Sciatic nerve (tissue), 2 donors: ENCODE results near the gene APOBEC2. TPM values are rescaled to one million over a fixed set of nuclear protein-coding genes. Genes with fewer than 3 reads are reported as not detected.

Experiments used
- ATAC-seq: fragments of 200-7000 bp; cut with Tn5 transposase; one replicate; pipeline ENCODE4 v1.9.1; 2020; ENCODE audit warnings: mild to moderate bottlenecking, moderate library complexity
- DNase-seq: peaks from one replicate; pipeline ENCODE4 v3.0.0-alpha.2; 2020; ENCODE audit warnings: low spot score
- intact Hi-C: fragments of 100-400 bp; cut with DNase I; formaldehyde crosslinking; loops from one replicate; pipeline ENCODE4 v1.14.2; 2022
- total RNA-seq: library from RNA; stranded (reverse); fragmentation: NEBNext Ultra II Directional; extraction: Animal tissue kit (Norgen Biotek cat#: 25700); gene quantifications from one replicate; pipeline ENCODE4 v1.2.1, GENCODE V29; 2021
- donor health status: DM: no; HTN: no; CAD: no.
- donor health status: DM: no; HTN: no; CAD: no.

APOBEC2 gene
- total RNA-seq, 1 donor from 2014 or later = not detected

DNA sequence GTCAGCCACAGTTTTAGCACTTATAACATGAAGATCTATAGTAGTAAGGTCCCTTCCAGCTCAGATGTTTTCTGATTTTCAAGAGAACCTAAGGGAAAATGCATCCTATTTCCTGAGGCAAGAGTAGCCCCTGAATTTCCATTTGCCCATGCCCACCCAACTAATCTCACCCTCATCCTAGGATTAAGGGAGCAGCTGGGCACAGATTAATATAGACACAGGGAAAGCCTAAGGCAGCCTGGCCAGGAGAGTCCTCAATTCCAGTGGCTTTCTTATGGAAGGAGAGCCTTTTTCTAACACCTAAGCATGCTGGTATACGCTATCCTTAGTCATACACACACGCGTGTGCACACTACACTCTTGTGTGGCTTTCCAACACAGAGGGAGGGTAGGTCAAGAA lies 1.5 kb downstream of the APOBEC2 start:
- ATAC-seq (no peak), DNase-seq (no peak)
- intact Hi-C loops = no loop called here

DNA sequence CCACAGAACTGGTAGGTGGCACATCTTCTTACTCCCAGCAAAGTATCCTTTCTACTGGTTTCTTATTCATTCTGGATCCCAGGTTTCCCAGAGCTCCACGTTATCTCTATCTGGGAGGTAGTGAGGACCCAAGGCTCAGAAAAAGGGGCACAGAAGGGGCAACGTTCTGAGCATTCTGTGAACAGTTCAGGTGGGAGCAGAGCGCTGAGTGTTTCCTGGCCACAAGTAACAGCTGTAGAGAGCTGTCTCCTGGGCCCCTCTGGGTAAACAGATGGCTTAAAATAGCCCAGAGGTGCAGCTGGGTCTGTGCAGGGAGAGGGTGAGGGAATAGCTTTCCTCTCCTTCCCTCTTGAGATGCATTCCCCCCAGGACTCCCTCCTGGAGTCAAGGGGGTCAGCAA lies 2.1 kb downstream of the APOBEC2 start:
- DNase-seq = no peak
- no peak for ATAC-seq
- intact Hi-C loops = no loop called here

DNA sequence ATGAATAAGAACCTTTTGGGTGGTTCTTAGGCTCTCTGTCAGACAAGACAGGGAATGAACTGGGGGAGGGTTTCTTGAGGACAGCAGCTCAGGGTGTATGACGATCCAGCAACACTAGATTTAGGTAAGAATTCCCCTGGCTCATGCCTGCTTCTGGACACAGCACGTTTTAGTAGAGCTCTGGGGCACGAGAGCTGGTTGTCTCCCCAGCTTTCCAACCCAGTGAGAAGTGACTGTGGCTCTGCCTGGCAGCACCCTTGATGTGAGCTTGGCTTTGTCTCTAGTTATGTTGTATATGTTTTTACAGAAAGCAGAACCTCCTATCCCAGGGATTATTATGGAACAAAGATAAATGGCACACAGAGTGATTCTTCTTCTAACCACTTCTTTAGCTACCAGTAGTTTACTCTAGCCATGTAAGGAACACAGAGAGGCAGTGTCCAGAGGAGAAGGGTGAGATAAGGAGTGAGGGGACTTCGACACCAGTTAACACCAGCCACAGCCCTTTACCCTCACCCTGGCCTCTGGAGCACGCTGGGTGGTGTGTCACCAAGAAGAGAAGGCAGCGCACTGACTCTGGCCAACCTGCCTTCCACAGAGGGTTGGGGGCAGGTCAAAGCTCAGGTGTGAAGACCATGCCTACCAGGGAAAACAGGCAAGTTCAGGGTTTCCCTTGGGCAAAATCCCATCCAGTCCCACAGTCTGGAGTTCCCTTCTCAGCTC lies 3.9 kb downstream of the APOBEC2 start:
- ATAC-seq (no peak), DNase-seq (no peak)
- intact Hi-C loops = no loop called here

DNA sequence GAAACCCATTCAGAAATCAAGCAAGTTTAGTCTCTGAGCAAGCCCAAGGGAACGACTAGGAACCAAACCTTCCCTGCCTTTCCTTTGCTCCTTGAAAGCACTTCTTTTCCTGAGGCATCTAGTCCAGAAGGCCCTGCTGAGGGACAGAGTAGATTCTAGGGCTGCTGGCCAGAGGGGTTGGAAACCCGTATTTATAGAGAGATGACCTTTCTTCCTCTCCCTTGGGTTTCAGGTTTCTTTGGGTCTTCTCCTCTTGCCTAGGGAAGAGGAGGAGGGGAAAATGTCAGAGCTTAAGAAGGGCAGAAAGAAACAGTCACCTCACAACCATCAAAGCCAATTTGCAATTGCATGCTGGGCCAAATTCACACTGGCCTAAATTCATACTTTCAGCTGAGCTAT lies 5.8 kb downstream of the APOBEC2 start:
- ATAC-seq (no peak), DNase-seq (no peak)
- intact Hi-C loops = no loop called here

DNA sequence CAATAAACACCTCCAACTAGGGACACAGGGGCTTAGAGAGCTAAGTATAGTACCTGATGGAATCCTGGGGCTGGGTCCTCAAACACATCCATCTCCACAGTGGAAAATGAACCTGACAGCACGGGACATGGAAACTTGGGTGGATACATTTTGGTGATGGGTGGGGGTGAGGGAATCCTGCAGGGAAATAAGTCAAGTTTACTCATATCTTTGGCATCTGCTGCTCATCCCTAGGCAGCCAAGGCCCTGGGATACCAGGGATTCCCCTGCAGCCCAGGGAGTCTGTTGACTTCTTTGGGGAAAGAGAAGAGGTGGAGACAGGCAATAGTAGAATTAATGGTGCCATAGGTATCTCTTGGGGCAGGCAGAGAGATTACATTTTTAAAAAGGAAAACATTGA lies 6.6 kb downstream of the APOBEC2 start:
- intact Hi-C loops = no loop called here
- DNase-seq (no peak), ATAC-seq (no peak)

DNA sequence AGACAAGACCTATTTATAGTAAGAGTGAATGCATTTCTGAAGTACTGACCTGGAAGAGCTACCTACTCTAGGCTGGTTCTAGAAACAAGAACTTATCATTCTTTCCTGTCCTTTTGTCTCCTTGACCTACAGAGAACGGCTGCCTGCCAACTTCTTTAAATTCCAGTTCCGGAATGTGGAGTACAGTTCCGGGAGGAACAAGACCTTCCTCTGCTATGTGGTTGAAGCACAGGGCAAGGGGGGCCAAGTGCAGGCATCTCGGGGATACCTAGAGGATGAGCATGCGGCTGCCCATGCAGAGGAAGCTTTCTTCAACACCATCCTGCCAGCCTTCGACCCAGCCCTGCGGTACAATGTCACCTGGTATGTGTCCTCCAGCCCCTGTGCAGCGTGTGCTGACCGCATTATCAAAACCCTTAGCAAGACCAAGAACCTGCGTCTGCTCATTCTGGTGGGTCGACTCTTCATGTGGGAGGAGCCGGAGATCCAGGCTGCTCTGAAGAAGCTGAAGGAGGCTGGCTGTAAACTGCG lies 8.3 kb downstream of the APOBEC2 start:
- no peak for ATAC-seq
- no peak for DNase-seq
- intact Hi-C loops = no loop called here

DNA sequence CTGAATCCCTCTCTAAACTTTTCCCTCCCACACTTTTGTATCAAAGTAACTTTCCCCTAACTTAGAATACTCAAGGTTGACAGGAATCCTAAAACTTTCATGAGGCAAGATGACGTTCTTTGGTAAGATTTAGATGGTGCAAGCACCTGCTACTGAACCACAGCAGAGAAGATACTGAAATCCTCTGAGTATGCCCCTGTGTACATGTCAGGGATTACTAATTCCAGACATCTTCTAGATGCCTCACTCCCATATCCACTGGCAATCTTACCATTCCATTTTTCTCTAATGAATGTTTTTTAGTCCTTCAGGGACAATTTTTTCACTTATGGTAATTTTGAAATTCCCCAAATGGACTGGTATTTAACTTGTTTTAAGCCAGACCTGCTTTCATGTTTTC lies 9.1 kb downstream of the APOBEC2 start:
- ATAC-seq (no peak), DNase-seq (no peak)
- intact Hi-C loops = no loop called here

DNA sequence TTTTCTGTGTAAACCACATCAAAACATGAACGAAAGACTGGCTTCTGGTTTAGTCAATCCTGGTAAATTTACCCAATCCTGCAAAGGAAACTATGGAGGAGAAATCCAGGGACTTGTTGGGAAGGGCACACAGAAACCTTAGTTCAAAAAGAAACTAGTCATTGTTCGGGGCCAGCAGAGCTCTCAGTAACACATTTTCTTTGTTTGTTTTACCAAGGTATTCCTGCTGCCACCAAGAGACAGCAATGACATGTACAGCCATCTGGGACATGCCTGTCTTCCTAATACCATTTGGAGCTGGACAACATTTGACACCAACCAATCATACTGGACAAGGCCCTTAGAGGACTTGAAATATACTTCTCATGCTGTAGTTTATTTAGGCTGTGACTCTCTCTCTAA lies 10.9 kb downstream of the APOBEC2 start:
- intact Hi-C loops = no loop called here
- ATAC-seq (no peak), DNase-seq (no peak)

DNA sequence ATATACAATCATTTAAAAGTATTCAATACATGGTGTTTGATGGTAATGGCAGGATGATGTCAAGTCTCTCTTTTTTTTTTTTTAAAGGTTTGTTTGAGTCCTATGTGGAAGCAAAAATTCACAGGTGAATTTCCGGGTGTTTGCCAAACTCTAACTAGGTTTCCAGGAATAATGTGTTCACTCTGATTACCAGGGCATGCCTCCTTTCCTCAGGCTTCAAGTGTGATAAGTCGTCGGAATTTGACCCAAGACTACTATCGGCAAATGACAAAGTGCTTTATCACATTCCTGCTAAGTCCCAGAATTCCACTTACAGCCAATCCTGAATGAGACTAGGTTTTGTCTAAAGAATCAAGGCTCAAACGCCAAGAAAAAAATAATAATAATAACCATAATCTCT lies 11.8 kb downstream of the APOBEC2 start:
- intact Hi-C loops = no loop called here
- ATAC-seq (no peak), DNase-seq (no peak)

DNA sequence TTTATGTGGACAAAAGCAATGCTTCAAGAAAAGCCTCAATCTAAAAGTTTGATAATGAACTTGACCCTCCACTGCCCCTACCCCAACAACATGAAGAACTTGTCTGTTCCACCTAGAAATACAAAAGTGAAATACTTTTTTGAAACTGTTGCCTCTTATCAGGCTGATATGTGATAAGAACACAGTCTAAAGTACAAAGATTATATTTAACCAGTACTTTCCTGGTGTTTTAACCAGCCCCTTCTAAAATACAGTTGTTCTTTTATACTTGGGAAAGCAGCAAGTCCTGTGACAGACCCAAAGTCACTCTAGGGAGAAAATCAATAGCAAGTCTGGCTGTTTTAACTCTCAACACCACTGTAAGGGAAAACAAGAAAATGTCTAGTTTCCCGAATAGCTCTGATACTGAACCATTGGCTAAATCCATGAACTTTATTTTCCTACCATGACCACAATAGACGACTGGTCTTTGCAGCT lies 12.6 kb downstream of the APOBEC2 start:
- DNase-seq (no peak), ATAC-seq (no peak)
- intact Hi-C loops = no loop called here

DNA sequence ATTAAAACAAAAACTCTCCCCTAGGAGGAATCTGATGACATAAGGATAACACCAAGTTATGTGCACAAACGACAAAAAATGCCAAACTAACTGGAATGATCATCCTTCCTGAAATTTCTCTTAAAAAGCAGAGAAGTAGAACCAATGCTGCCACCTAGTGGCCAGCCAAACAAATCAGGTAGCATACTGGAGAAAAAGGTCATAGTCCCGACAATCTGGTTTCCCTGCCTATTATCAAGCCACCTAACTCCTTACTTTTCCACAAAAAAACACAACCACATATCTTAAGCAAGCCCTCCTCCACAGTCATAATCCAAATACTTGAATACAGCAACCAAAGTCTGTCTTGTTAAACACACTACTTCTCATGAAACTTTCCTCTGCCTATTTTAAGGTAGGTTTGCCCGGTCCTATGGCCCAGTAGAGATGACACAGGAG lies 13.9 kb downstream of the APOBEC2 start:
- DNase-seq = peak; percentile 88
- ATAC-seq = no peak
- intact Hi-C loops = no loop called here

DNA sequence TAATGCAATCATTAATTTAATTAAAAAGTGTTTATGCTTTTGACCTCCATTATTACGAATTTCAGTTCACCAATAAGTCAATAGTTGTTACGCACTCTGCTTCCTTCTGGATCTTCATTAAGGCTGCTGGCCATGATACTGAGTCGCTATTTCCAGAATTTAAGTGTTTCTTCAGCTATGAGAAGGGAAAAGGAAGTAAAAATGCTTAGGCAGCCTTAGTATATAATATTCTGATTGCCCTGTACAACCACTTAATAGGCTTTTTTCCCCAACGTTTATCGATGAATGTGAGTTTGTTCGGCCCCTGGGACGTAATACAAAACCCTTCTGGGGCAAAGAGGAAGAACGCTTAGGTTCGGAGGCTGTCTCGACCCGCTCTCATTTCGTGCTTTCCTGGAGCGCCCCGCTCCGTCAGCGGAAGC lies 18.5 kb downstream of the APOBEC2 start:
- DNase-seq (no peak), ATAC-seq (no peak)
- intact Hi-C loops = no loop called here

DNA sequence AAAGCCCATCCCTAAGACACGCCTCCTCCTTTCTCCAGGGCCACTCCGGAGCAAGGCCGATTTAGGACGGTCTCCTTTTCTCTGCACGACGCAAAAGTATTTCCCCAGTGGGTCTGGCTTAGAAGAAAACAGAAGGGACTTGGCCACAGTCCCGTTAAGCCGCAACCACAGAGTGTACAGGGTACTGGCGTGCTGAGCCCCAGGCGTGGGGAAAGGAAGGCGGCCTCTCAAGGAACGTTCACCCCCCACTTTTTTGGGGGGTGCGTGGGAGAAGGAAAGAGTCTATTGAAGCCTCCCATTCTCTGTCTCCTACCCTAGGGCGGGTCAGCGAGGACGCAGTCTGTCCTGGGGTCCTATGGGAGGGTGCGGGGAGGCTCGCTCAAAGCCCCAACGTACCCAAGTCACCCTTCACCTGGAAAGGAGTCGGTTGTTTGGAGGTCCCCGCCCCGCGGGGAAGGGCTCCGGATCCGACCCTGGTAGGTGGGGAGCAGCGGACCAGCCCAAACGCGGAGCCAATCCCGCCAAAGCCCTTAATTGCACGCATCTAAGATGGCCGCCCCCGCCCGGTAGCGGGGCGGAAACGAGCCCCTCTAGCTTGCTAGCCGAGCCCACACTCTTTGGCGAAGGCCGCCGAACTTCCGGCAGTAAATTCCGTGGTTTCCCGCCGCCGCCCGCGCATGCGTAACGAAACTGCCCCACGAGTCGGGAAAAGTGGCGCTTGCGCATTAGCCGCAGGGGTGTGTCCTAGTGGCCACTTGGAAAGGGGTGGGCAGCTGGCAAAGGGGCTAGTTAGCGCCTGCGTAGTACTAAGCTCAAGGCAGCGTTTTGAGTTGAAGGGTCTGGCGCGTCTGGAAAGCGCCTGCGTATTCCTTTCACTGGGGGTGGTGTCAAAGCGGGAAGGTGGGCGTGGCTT lies 19.2 kb downstream of the APOBEC2 start, which contains the start of gene OARD1:
TSS of gene OARD1 (minus strand) at position 434 of the 913 bp plus-strand sequence. CDS start 722 bp downstream, outside the sequence.
- DNase-seq (peak; percentile 100), ATAC-seq (peak; percentile 93)
- intact Hi-C loops = no loop called here

DNA sequence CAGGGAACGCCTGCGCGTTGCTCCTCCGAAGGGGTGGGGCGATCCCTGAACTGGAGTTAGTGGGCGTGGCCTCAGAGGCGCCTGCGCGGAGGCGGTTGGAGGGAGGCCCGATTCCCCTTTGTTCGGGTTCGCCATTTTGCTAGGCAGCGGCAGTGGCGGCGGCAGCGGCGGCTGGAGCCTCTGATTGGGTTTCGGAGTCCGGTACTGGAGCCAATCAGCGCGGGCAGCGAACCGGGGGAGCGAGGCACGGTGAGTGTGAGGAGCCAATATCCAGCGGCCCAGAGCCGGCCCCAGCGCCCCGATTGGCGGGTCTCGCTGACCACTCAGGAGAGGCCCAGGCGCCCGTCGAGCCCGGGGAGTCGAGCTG lies 19.8 kb downstream of the APOBEC2 start, which contains the start of gene NFYA:
TSS of gene NFYA (plus strand) at position 139 of the 367 bp plus-strand sequence. CDS start 6,116 bp downstream, outside the sequence.
- ATAC-seq (no peak), DNase-seq (peak; percentile 100)
- intact Hi-C loops = no loop called here

DNA sequence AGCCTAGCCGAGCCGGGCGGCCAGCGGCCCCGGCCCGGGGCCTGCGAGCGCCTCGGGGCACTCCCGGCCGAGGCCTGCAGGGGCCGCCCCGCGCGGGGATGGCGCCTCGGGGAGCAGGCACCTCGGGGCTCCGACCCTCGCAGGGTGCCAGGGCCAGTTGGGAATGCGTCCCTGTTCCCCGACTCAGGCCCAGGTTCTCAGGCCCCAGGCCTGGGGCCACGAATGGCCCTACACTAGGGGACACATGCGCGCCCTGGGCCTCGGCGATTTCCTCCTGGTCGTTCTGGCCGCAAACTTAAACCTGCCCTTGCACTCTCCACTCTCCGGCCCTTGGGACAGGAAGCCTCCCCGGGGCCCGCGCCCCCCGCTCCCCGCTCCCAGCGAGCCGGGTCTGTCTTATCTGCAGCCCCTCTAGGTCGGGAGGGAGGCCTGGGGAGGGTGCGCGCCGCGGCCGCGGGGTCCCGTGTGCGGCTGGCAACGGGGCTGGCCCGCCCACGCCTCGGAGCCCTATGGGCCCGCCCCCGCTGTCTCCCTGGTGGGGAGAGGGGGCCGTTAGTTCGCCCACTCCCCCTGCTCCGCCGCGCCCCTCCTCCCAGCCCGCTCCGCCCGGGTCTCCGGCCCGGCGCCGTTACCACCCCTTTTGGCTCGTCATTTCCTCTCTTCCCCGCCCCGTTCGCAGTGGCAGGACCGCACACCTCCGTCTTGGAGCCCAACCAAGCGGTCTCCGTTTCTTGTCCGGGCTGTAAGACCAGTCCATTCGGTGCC lies 20.4 kb downstream of the APOBEC2 start:
- intact Hi-C loops = no loop called here

DNA sequence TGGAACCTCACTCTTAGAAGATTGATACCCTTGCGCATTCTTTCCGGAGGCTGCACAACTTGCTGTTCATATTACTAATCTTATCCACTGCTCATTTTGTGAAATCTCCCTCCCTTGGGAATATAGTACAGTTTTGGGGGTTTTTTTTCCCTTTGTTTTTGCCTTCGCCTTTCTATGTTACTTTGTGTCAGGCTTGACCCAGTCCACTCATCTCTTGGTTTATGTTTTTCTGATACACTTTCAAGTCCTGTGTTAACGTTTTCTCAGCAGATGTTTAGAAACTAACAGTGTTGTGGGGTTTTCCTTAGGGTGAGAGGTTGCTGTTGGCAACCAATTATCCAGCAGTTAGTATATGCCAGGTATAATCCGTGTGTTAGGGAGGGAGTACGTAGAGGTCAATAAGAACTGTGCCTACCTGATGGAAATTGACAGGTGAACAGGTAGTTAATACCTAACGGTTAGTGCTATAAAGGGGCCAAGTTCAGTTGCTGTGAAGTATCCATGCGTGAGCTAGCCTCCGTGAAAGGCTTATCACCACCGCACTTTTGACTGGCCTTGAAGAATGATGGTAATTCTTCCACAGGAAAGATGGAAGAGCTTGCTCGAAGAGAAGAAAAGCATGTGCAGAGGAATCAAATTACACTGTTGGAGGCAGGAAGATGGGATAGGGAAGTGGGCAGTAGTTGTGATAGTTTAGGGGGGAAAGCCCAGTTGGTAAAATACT lies 21.1 kb downstream of the APOBEC2 start:
- DNase-seq = no peak
- ATAC-seq = no peak
- intact Hi-C loops = no loop called here

More for the DNA sequence above, 20.4 kb downstream of the APOBEC2 start:
- peak; percentile 2 for ATAC-seq
- DNase-seq = peak; percentile 91

DNA sequence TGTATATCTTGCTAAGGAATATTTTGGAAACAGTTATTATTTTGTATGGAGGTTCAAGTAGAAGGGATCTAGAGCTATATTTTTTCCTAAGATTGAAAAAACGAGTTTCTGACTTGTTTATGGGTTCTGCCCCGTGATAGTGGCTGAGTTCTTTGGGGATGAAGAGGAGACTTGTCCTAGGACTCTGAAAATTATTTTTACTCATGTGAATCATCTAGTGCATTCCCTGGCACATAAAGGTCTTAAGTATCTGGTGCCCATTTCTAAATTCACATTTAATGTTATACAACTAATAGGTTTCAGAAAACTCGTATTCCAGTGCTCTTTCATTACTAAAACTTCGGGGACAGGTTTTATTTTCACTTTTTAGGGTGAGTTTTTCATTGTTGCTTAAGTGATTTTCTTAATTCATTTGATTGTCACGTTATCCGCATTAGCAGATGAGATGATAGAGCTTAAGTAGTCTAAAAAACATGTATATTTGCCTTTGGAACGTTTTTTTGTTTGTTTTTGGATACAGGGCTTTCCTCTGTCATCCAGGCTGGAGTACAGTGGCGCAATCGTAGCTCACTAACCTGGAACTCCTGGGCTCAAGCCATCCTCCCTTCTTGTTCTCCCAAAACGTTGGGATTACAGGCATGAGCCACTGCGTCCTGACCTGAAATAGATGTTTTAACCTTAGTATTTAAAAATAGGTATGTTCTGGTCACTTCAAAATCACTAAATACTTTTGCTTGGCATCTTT lies 21.9 kb downstream of the APOBEC2 start:
- ATAC-seq = no peak
- DNase-seq = no peak
- intact Hi-C loops = no loop called here
